ENCODE measurements around the gene WDR20. TPM values are rescaled to one million over a fixed set of nuclear protein-coding genes. Genes with fewer than 3 reads are reported as not detected.

WDR20 gene
- total RNA-seq, 1 experiment from 2014 or later: 25.6 TPM

- peaks cover 24% of the 10 kb centered on the region for H3K4me1 Mint-ChIP-seq
These were observed 82.4 kb downstream of the WDR20 start for GRCh38 chr14:102222009-102222575.

GRCh38 chr14:102222751-102223150 lies 83.1 kb downstream of the WDR20 start:
- DNase-seq (ENCODE audit: low spot score): no peak
- Mint-ChIP-seq H3K4me3 (no peak overlapping the region), H3K27ac (no peak overlapping the region), H3K9me3 (no peaks in the 10 kb centered on the region), H3K27me3 (ENCODE audit: low read depth) (no peaks in the 10 kb centered on the region), H3K4me1 (peaks cover 24% of the 10 kb centered on the region), H3K36me3 (peaks cover 10% of the 10 kb centered on the region)
- no peak for TF ChIP-seq PRRX2 (CRISPR knock-in tag; IDR thresholded peaks at IDR 0.05)
- no peak for TF ChIP-seq USF1 (CRISPR knock-in tag; IDR thresholded peaks at IDR 0.05)
- no peak for TF ChIP-seq ZNF138 (CRISPR knock-in tag; conservative IDR thresholded peaks at IDR 0.05)
- no peak for TF ChIP-seq ELF4 (CRISPR knock-in tag; IDR thresholded peaks at IDR 0.05; ENCODE audit: low read depth)
- TF ChIP-seq HMGA2 (CRISPR knock-in tag; IDR thresholded peaks at IDR 0.05): no peak
- TF ChIP-seq RELA (CRISPR knock-in tag; IDR thresholded peaks at IDR 0.05; ENCODE audit: borderline replicate concordance): no peak
- no peak for TF ChIP-seq ZNF232 (CRISPR knock-in tag; IDR thresholded peaks at IDR 0.05)
- no peak for TF ChIP-seq TEAD4 (CRISPR knock-in tag; IDR thresholded peaks at IDR 0.05)
- TF ChIP-seq, protein P1, sequence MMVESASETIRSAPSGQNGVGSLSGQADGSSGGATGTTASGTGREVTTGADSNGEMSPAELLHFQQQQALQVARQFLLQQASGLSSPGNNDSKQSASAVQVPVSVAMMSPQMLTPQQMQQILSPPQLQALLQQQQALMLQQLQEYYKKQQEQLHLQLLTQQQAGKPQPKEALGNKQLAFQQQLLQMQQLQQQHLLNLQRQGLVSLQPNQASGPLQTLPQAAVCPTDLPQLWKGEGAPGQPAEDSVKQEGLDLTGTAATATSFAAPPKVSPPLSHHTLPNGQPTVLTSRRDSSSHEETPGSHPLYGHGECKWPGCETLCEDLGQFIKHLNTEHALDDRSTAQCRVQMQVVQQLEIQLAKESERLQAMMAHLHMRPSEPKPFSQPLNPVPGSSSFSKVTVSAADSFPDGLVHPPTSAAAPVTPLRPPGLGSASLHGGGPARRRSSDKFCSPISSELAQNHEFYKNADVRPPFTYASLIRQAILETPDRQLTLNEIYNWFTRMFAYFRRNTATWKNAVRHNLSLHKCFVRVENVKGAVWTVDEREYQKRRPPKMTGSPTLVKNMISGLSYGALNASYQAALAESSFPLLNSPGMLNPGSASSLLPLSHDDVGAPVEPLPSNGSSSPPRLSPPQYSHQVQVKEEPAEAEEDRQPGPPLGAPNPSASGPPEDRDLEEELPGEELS (CRISPR knock-in tag; IDR thresholded peaks at IDR 0.05): no peak
- TF ChIP-seq MXD4 (CRISPR knock-in tag; IDR thresholded peaks at IDR 0.05; ENCODE audit: borderline replicate concordance): no peak
- ChIA-PET CTCF (interaction anchor here (0.8 kb wide), 1 partner anchor 92 kb away, joined by 4 read pairs; no protein-coding TSS in a partner anchor), POLR2A (no interaction called here)
- ATAC-seq: no peak

More at GRCh38 chr14:102222009-102222575, 82.4 kb downstream of the WDR20 start:
- CTCF ChIA-PET: interaction anchor here (0.6 to 1.9 kb wide), 2 partner anchors 61 to 92 kb away, joined by 3 to 14 read pairs; no protein-coding TSS in a partner anchor
- TF ChIP-seq ZNF232 (CRISPR knock-in tag; IDR thresholded peaks at IDR 0.05): no peak
- TF ChIP-seq, protein P2, sequence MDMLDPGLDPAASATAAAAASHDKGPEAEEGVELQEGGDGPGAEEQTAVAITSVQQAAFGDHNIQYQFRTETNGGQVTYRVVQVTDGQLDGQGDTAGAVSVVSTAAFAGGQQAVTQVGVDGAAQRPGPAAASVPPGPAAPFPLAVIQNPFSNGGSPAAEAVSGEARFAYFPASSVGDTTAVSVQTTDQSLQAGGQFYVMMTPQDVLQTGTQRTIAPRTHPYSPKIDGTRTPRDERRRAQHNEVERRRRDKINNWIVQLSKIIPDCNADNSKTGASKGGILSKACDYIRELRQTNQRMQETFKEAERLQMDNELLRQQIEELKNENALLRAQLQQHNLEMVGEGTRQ (CRISPR knock-in tag; IDR thresholded peaks at IDR 0.05): no peak
- Mint-ChIP-seq H3K27ac (no peak overlapping the region), H3K4me3 (no peak overlapping the region), H3K9me3 (no peaks in the 10 kb centered on the region), H3K36me3 (peaks cover 10% of the 10 kb centered on the region), H3K27me3 (ENCODE audit: low read depth) (no peaks in the 10 kb centered on the region)
- POLR2A ChIA-PET: no interaction called here
- no peak for DNase-seq (ENCODE audit: low spot score)
- ATAC-seq: no peak

GRCh38 chr14:102223682-102224081 lies 84.0 kb downstream of the WDR20 start:
- ATAC-seq: no peak
- Mint-ChIP-seq H3K36me3 (peaks cover 10% of the 10 kb centered on the region), H3K4me1 (peaks cover 24% of the 10 kb centered on the region), H3K27ac (peak overlapping the region; percentile 60; the same call in 1 of the 2 replicates), H3K4me3 (no peak overlapping the region), H3K9me3 (no peaks in the 10 kb centered on the region), H3K27me3 (ENCODE audit: low read depth) (no peaks in the 10 kb centered on the region)
- ChIA-PET POLR2A (no interaction called here), CTCF (no interaction called here)
- no peak for DNase-seq (ENCODE audit: low spot score)
- TF ChIP-seq, protein P3, sequence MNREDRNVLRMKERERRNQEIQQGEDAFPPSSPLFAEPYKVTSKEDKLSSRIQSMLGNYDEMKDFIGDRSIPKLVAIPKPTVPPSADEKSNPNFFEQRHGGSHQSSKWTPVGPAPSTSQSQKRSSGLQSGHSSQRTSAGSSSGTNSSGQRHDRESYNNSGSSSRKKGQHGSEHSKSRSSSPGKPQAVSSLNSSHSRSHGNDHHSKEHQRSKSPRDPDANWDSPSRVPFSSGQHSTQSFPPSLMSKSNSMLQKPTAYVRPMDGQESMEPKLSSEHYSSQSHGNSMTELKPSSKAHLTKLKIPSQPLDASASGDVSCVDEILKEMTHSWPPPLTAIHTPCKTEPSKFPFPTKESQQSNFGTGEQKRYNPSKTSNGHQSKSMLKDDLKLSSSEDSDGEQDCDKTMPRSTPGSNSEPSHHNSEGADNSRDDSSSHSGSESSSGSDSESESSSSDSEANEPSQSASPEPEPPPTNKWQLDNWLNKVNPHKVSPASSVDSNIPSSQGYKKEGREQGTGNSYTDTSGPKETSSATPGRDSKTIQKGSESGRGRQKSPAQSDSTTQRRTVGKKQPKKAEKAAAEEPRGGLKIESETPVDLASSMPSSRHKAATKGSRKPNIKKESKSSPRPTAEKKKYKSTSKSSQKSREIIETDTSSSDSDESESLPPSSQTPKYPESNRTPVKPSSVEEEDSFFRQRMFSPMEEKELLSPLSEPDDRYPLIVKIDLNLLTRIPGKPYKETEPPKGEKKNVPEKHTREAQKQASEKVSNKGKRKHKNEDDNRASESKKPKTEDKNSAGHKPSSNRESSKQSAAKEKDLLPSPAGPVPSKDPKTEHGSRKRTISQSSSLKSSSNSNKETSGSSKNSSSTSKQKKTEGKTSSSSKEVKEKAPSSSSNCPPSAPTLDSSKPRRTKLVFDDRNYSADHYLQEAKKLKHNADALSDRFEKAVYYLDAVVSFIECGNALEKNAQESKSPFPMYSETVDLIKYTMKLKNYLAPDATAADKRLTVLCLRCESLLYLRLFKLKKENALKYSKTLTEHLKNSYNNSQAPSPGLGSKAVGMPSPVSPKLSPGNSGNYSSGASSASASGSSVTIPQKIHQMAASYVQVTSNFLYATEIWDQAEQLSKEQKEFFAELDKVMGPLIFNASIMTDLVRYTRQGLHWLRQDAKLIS (CRISPR knock-in tag; IDR thresholded peaks at IDR 0.05; ENCODE audit: borderline replicate concordance): no peak
- TF ChIP-seq ZMAT4 (CRISPR knock-in tag; IDR thresholded peaks at IDR 0.05): no peak
- no peak for TF ChIP-seq ZNF232 (CRISPR knock-in tag; IDR thresholded peaks at IDR 0.05)
- no peak for TF ChIP-seq GTF2I (CRISPR knock-in tag; conservative IDR thresholded peaks at IDR 0.05)
- TF ChIP-seq JUN (CRISPR knock-in tag; IDR thresholded peaks at IDR 0.05): no peak
- no peak for TF ChIP-seq NR1H2 (CRISPR knock-in tag; IDR thresholded peaks at IDR 0.05)
- no peak for TF ChIP-seq ESRRA (CRISPR knock-in tag; IDR thresholded peaks at IDR 0.05; ENCODE audit: borderline replicate concordance)
- no peak for TF ChIP-seq ZNF532 (CRISPR knock-in tag; IDR thresholded peaks at IDR 0.05; ENCODE audit: borderline replicate concordance)

All from WTC11 (cell line).